IPS-18c (cell line): ENCODE measurements around the gene DMD.

Source experiments
- H3K4me3 ChIP-seq: 2 replicates; pipeline ENCODE4 v1.7.0; 2013; ENCODE audit warnings: low read depth, mild to moderate bottlenecking, low read length, moderate library complexity; ENCODE audit not compliant: insufficient read depth
- H3K9me3 ChIP-seq: one replicate; pipeline ENCODE4 v1.6.1; 2013; ENCODE audit warnings: mild to moderate bottlenecking, low read length, moderate library complexity; ENCODE audit not compliant: control insufficient read depth, insufficient read depth

DMD gene

GRCh38 chrX:31580726-31581125, 1630.6 kb downstream of the DMD start:
- Histone ChIP-seq H3K4me3 (no peak overlapping the region), H3K9me3 (no peaks in the 10 kb centered on the region)

- no peaks in the 10 kb centered on the region for H3K9me3 ChIP-seq
- no peak overlapping the region for H3K4me3 ChIP-seq
Measured at GRCh38 chrX:31580227-31580626, 1631.1 kb downstream of the DMD start.

GRCh38 chrX:31572360-31572759, 1639.0 kb downstream of the DMD start:
- H3K9me3 ChIP-seq = no peaks in the 10 kb centered on the region
- no peak overlapping the region for H3K4me3 ChIP-seq

- H3K9me3 ChIP-seq = no peaks in the 10 kb centered on the region
- H3K4me3 ChIP-seq = no peak overlapping the region
Measured at GRCh38 chrX:31570658-31571057, 1640.7 kb downstream of the DMD start.

- Histone ChIP-seq H3K4me3 (no peak overlapping the region), H3K9me3 (no peaks in the 10 kb centered on the region)
Measured at GRCh38 chrX:31563792-31564191, 1647.6 kb downstream of the DMD start.

GRCh38 chrX:31555506-31555905, 1655.8 kb downstream of the DMD start:
- H3K4me3 ChIP-seq = no peak overlapping the region
- no peaks in the 10 kb centered on the region for H3K9me3 ChIP-seq

- H3K4me3 ChIP-seq = no peak overlapping the region
- no peaks in the 10 kb centered on the region for H3K9me3 ChIP-seq
Measured at GRCh38 chrX:31551913-31552312, 1659.4 kb downstream of the DMD start.

- H3K9me3 ChIP-seq = no peaks in the 10 kb centered on the region
Measured at GRCh38 chrX:31550158-31550557, 1661.2 kb downstream of the DMD start.

GRCh38 chrX:31547816-31548215, 1663.5 kb downstream of the DMD start:
- Histone ChIP-seq H3K4me3 (no peak overlapping the region), H3K9me3 (no peaks in the 10 kb centered on the region)

More at GRCh38 chrX:31550158-31550557, 1661.2 kb downstream of the DMD start:
- H3K4me3 ChIP-seq = no peak overlapping the region

GRCh38 chrX:31547416-31547815, 1663.9 kb downstream of the DMD start:
- H3K9me3 ChIP-seq = no peaks in the 10 kb centered on the region
- no peak overlapping the region for H3K4me3 ChIP-seq

GRCh38 chrX:31546126-31546525, 1665.2 kb downstream of the DMD start:
- no peak overlapping the region for H3K4me3 ChIP-seq
- H3K9me3 ChIP-seq = no peaks in the 10 kb centered on the region

- no peaks in the 10 kb centered on the region for H3K9me3 ChIP-seq
- H3K4me3 ChIP-seq = no peak overlapping the region
Measured at GRCh38 chrX:31545726-31546125, 1665.6 kb downstream of the DMD start.

- Histone ChIP-seq H3K4me3 (no peak overlapping the region), H3K9me3 (no peaks in the 10 kb centered on the region)
Measured at GRCh38 chrX:31545191-31545590, 1666.2 kb downstream of the DMD start.

GRCh38 chrX:31543634-31544033, 1667.7 kb downstream of the DMD start:
- no peak overlapping the region for H3K4me3 ChIP-seq
- no peaks in the 10 kb centered on the region for H3K9me3 ChIP-seq

GRCh38 chrX:31542566-31542965, 1668.8 kb downstream of the DMD start:
- Histone ChIP-seq H3K4me3 (no peak overlapping the region), H3K9me3 (no peaks in the 10 kb centered on the region)

- no peak overlapping the region for H3K4me3 ChIP-seq
Measured at GRCh38 chrX:31540313-31540712, 1671.0 kb downstream of the DMD start.

GRCh38 chrX:31527455-31528126, 1683.8 kb downstream of the DMD start:
- no peak overlapping the region for H3K4me3 ChIP-seq

More at GRCh38 chrX:31540313-31540712, 1671.0 kb downstream of the DMD start:
- no peaks in the 10 kb centered on the region for H3K9me3 ChIP-seq

GRCh38 chrX:31523884-31524536, 1687.3 kb downstream of the DMD start:
- no peak overlapping the region for H3K4me3 ChIP-seq
- no peaks in the 10 kb centered on the region for H3K9me3 ChIP-seq

More at GRCh38 chrX:31527455-31528126, 1683.8 kb downstream of the DMD start:
- no peaks in the 10 kb centered on the region for H3K9me3 ChIP-seq

- Histone ChIP-seq H3K4me3 (no peak overlapping the region), H3K9me3 (no peaks in the 10 kb centered on the region)
Measured at GRCh38 chrX:31522760-31523159, 1688.6 kb downstream of the DMD start.
